ENCODE data around the gene FUS. TPM values are rescaled to one million over a fixed set of nuclear protein-coding genes. Genes with fewer than 3 reads are reported as not detected.

The FUS gene
- total and polyA plus RNA-seq, 2 of the 8 experiments (the other 6 are each of a cell fraction or from before 2014, with no cell fraction given) = 484 to 685 TPM

GRCh38 chr16:31142109-31143010 is 37.6 kb upstream of the FUS start (continued):
- TF ChIP-seq SIX5 (IDR thresholded peaks at IDR 0.05; ENCODE audit: low read depth, low read length) = no peak
- no peak for TF ChIP-seq POLR2AphosphoS5 (IDR thresholded peaks at IDR 0.05; ENCODE audit: low read depth, low read length)
